HG02884 (cell line): ENCODE results near the gene CD37.
"Not testable (repeated sequence)": the region's sequence is repeated elsewhere in the genome, so short reads cannot be mapped to it uniquely, and the experiment has no call there.

ENCODE experiments used
- ATAC-seq: cut with Tn5 transposase; IDR thresholded peaks from one replicate; pipeline ENCODE4 v1.9.1; 2021; ENCODE audit warnings: mild to moderate bottlenecking, moderate library complexity; ENCODE audit not compliant: unreplicated experiment

The CD37 gene

DNA sequence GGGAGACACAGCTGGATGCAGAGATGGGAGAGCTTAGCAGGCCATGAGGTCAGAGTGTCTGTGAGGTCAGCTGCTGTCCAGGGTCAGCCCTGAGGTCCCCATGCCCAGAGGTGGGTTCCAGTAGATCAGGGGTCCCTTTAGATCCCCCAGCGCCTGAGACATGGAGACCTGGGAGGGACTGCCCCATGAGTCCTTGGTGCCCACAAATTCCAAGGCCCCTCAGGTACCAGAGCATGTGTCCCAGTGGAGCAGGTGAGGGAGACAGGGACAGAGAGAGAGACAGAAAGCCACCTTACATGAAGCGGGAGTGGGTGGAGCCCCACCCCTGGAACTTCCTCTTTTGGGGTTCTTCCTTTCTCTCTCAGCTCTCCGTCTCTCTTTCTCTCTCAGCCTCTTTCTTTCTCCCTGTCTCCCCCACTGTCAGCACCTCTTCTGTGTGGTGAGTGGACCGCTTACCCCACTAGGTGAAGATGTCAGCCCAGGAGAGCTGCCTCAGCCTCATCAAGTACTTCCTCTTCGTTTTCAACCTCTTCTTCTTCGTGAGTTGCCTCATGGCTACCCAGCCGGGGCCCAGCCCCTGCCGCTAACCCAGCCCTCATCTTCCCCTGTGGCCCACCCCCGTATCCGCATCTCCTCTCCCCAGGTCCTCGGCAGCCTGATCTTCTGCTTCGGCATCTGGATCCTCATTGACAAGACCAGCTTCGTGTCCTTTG is at the start of gene CD37:
Gene CD37 (plus strand): TSS at position 336 of the 713 bp plus-strand sequence. CDS start 135 bp downstream, at position 471.
- ATAC-seq: no peak

DNA sequence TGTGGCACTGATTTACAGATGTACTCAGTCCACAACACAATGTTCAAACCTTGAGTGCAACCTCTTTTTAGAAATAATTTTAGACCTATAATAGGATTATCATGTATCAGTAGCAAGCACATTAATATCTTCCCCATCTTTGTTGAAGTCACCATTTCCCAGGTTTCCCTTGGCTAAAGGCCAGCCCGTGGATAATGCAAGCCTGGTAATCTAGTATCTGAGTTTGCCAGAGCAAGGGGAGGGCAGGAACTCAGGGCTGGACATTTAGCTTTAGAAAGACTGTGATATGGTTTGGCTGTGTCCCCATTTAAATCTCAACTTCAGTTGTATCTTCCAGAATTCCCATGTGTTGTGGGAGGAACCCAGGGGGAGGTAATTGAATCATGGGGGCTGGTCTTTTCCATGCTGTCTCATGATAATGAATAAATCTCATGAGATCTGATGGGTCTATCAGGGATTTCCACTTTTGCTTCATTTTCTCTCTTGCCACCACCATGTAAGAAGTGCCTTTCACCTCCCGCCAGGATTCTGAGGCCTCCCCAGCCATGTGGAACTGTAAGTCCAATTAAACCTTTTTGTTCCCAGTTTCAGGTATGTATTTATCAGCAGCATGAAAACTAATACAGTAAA is 48.0 kb upstream of the CD37 start:
- ATAC-seq: no peak

DNA sequence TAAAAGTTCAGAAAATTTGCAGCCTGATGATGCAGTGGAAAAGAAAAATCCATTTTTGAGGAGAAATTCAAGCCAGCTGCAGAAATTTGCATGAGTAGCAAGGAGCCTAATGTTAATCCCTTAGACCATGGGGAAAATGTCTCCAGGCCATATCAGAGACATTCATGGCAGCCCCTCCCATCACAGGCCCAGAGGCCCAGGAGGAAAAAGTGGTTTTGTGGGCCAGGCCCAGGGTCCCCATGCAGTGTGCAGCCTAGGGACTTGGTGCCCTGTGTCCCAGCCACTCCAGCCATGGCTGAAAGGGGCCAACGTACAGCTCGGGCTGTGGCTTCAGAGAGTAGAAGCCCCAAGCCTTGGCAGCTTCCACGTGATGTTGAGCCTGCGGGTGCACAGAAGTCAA is 47.0 kb upstream of the CD37 start:
- ATAC-seq: not testable (repeated sequence)

DNA sequence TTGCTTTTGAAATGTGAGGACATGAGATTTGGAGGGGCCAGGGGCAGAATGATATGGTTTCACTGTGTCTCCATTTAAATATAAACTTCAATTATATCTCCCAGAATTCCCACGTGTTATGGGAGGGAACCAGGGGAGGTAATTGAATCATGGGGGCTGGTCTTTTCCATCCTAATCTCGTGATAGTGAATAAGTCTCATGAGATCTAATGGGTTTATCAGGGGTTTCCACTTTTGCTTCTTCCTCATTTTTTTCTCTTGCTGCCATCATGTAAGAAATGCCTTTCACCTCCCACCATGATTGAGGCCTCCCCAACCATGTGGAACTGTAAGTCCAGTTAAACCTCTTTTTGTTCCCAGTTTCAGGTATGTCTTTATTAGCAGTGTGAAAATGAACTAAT is 45.9 kb upstream of the CD37 start:
- not testable (repeated sequence) for ATAC-seq

DNA sequence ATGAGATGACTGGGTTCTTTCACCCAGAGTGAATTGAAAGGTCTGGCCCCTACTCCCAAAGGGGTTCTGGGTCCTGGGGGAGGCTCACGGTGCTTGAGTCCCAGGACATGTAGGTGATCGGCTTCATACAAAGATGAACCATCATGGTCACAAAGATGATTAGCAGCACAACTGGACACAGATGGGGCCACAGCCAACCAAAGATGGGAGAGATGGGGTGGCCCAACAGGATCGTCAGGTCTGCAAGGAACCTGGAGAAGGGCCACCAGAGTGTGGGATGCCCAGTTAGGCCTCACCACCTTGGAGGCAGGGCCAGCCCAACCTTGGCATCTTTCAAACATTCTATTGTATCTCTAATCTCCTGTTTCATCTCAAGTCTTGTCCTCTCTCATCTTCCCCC is 44.7 kb upstream of the CD37 start:
- no peak for ATAC-seq

DNA sequence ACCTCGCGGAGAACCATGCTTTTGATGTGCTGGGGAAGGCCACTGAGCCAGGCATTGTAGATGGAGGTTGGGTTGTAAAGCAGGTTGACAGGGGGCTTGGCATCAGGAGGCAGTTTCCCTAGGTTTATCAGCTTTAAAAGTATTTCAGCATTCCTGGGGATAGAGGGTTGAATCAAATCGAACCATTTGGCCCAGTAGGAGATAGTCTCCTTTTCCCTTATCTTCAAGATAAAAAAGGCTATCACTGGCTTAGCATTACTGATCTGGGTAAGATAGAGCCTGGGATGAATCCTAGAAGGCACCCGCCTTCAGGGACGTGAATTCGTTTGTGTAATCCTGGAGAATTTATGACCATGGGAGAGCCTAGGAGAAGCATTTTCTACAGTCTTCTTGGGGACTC is 40.8 kb upstream of the CD37 start:
- ATAC-seq: no peak

GRCh38 chr19:49295208-49295880 is 39.9 kb upstream of the CD37 start:
- no peak for ATAC-seq

DNA sequence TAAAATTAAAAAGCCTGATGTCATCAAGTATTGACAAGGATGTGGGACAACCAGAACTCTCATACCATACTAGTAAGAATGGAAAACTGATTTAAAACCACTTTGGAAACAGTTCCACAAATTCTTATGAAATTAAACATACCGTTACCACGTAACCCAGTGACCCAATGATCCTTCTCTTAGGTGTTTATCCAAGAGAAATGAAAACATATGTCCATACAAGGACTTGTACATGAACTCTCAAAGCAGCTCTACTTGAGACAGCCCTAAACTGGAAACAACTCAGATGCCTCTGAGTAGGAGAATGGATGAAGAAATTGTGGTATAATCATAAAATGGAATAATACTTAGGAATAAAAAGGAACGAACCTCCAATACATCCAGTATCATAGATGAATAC is 37.8 kb upstream of the CD37 start:
- no peak for ATAC-seq

GRCh38 chr19:49298653-49299052 is 36.6 kb upstream of the CD37 start:
- not testable (repeated sequence) for ATAC-seq

DNA sequence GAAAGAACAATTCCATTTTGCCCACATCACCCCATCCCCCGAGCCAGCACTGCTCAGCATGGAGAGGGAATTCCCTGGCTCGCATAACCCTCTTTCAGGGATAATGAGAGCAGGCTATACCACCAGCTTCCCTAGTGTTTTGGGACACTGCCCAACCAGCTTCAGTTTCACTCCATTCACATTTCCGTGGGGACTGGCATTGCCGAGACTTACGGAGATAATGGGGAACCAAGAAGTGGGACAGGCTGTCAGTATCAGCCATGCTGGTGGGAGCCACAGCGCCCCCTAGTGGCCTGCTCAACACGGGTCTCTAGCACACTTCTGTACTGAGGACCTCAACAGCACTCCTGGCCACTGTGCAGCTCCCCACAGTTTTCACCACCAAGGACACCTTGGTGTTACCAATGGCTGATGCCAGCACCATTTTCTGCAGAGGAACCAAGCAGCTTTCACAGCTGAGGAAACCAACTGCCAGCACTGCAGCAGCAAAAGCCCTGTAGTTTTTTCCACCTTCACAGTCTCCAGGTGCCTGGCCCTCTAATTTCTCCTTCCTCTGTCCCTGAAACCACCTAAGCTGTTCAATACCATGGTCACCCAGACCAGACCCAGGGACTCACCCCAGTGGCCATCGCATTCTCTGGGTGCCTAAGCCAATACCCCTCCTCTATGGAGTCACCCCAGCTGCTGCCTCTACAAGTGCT is 33.9 kb upstream of the CD37 start:
- no peak for ATAC-seq

- ATAC-seq: no peak
These were observed 33.3 kb upstream of the CD37 start for GRCh38 chr19:49301866-49302252.

- ATAC-seq: not testable (repeated sequence)
These were observed 28.5 kb upstream of the CD37 start for GRCh38 chr19:49306734-49307133.

DNA sequence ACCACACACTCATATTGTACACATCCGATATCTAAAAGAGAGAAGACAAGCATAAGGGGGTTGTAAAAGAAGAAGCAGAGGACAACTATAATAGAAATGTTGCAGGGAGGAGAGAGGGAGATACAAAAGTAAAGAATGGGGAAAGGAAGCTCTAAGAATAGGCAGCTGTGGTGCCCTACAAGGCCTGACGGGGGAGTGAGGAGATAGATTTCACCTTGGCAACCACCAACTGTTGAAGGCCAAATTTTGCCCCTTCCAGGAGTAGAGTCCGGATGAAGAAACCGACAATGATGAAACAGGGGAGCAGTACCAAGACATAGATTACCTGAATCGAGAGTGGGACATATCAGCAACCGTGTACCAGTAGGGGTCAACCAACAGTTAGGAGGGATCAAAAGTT is 26.1 kb upstream of the CD37 start:
- ATAC-seq: no peak

- ATAC-seq: no peak
These were observed 20.1 kb upstream of the CD37 start for GRCh38 chr19:49315111-49315510.

DNA sequence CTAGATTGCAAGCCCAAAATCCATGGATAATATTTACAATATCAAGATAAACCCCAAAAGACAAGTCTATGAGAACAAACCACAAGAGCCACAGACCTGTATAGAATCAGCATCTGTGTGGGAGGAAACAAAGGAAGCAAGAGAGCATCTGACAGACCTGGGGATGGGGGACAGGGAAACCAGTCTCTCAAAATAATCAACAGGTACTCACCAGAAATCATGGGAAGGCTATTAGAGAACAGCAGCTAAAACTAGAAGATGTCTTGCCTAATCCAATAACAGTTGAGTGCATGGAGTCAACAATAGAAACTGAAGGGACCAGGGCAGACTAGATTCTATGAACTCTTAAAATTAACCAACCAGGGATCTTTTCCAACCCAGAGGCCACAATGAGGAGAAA is 18.9 kb upstream of the CD37 start:
- ATAC-seq: no peak

GRCh38 chr19:49318296-49318695 is 16.9 kb upstream of the CD37 start:
- ATAC-seq: no peak

DNA sequence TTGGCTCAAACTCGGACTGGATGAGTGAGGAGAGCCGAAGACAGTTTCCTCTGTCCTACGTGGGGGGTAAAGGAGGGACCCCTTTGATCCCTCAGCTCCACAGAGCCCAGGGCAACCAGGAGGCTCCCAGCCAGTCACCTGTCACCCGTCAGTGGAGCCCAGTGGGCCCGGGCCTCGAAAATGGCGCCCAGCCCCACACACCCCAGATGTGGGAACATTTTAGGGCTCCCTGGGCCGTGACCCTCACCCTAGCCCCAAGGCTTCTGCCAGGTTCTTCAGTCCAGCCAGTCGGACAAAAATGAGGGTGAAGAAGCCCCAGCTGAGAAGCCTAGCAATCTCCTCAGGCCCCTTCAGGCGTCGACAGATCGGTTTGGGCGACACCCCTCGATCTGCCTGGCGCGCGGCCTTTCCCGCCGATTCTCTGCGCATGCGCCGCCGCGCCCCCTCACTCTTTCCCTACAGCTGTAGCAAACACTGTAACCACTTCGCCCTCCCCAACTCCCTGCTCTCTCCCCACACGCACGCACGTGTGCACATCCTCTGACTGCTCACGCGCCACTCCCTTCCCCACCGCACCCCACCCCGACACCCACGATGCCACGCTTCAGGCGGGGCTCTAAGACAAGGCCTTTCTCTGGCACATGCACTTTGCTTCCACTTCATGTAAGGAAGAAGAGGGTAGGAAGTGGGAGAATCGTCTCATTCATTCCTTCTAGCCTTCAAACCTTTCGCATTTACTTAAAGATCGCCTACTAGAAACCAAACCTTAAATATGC is 10.2 kb upstream of the CD37 start, which contains the start of gene SLC6A16:
Gene SLC6A16 (minus strand): TSS at position 391 of the 776 bp plus-strand sequence. CDS start 13,844 bp downstream, outside the sequence.
- no peak for ATAC-seq

- not testable (repeated sequence) for ATAC-seq
These were observed 9.4 kb upstream of the CD37 start for GRCh38 chr19:49325756-49326155.

GRCh38 chr19:49326165-49326704 is 9.0 kb upstream of the CD37 start:
- ATAC-seq: no peak

GRCh38 chr19:49327878-49328544 is 7.2 kb upstream of the CD37 start:
- no peak for ATAC-seq
